OCI-LY3 (cell line): ENCODE measurements around the gene SCFD1.

Source experiments
- H2AFZ ChIP-seq: fragments of 200-600, 300-600 bp; shearing (Covaris generic); 2 replicates; pipeline ENCODE4 v1.6.0; 2014; ENCODE audit warnings: antibody characterized with exemption, low read depth, low read length
- H3K27ac ChIP-seq: fragments of 200-600, 300-600 bp; sonication (generic); 2 replicates; pipeline ENCODE4 v1.5.1; 2014; ENCODE audit warnings: mild to moderate bottlenecking, low read length, moderate library complexity, mixed read lengths
- H3K27me3 ChIP-seq: fragments of 200-600, 300-600 bp; sonication (generic); 2 replicates; pipeline ENCODE4 v1.6.1; 2014; ENCODE audit warnings: low read depth, low read length, mixed read lengths
- H3K36me3 ChIP-seq: fragments of 200-600, 300-600 bp; sonication (generic); replicated peaks from 2 replicates; pipeline ENCODE3; 2014; ENCODE audit warnings: low read depth, low read length, mixed read lengths
- H3K4me1 ChIP-seq: fragments of 300-600, 200-600 bp; sonication (generic); 2 replicates; pipeline ENCODE4 v1.6.1; 2014; ENCODE audit warnings: low read length, mixed read lengths
- H3K4me2 ChIP-seq: fragments of 200-600, 300-600 bp; sonication (generic); 2 replicates; pipeline ENCODE4 v1.6.1; 2014; ENCODE audit warnings: low read length, mixed read lengths
- H3K4me3 ChIP-seq: fragments of 300-600, 200-600 bp; sonication (generic); 2 replicates; pipeline ENCODE4 v1.5.1; 2014; ENCODE audit warnings: antibody characterized with exemption, mild to moderate bottlenecking, low read length, moderate library complexity
- H3K79me2 ChIP-seq: fragments of 300-600, 200-600 bp; shearing (Covaris generic); 2 replicates; pipeline ENCODE4 v1.6.1; 2014; ENCODE audit warnings: mild to moderate bottlenecking, low read length, mixed read lengths
- H3K9ac ChIP-seq: fragments of 300-600, 200-600 bp; shearing (Covaris generic); 2 replicates; pipeline ENCODE4 v1.6.0; 2014; ENCODE audit warnings: mild to moderate bottlenecking, low read length, moderate library complexity
- H3K9me3 ChIP-seq: fragments of 200-600, 300-600 bp; shearing (Covaris generic); 2 replicates; pipeline ENCODE4 v1.6.1; 2014; ENCODE audit warnings: low read length, mixed read lengths; ENCODE audit not compliant: insufficient read depth
- H4K20me1 ChIP-seq: fragments of 200-600, 300-600 bp; sonication (generic); 2 replicates; pipeline ENCODE4 v1.6.1; 2016; ENCODE audit warnings: low read length, mixed read lengths; ENCODE audit not compliant: insufficient read depth
- EZH2phosphoT487 ChIP-seq: fragments of 200-600 bp; shearing (Covaris generic); IDR thresholded peaks from 2 replicates; pipeline ENCODE4 v1.6.1; 2018; ENCODE audit warnings: antibody characterized with exemption, mixed run types, low read depth
- TF ChIP-seq, protein P1 (sequence below): fragments of 200-600, 300-600 bp; sonication (generic); IDR thresholded peaks from 2 replicates; pipeline ENCODE4 v1.5.1; 2014; ENCODE audit warnings: antibody characterized with exemption, low read length, low read depth

Gene SCFD1

DNA sequence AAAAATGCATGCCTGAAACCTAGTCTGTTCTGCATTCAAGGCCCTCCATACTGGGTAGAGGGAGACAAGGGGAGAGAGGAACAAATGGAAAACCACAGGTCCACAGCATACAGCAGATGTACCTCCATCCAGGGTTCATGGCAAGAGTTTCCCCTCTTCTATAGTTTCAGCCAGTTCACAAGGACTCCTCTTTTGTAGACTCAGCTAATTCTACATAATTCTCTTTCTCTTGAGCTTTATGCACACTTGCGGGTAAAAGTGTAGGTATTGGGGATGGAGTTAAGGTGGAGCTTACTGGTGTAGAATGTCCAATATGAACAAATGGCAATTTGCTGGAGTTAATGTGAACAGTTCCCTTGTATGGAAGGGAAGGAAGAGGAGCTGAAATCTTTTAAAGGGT is 39.7 kb upstream of the SCFD1 start:
- H3K27me3 ChIP-seq, result no peaks in the 10 kb centered on the region
- no peak overlapping the region for H3K9ac ChIP-seq
- H3K36me3 ChIP-seq, result peaks cover 38% of the 10 kb centered on the region
- H3K27ac ChIP-seq, result no peak overlapping the region
- no peak overlapping the region for H3K4me2 ChIP-seq
- no peak overlapping the region for H3K4me3 ChIP-seq
- peaks cover 50% of the 10 kb centered on the region for H4K20me1 ChIP-seq
- no peaks in the 10 kb centered on the region for H3K4me1 ChIP-seq
- H2AFZ ChIP-seq, result no peak overlapping the region
- no peak for TF ChIP-seq EZH2phosphoT487
- TF ChIP-seq, protein P1, sequence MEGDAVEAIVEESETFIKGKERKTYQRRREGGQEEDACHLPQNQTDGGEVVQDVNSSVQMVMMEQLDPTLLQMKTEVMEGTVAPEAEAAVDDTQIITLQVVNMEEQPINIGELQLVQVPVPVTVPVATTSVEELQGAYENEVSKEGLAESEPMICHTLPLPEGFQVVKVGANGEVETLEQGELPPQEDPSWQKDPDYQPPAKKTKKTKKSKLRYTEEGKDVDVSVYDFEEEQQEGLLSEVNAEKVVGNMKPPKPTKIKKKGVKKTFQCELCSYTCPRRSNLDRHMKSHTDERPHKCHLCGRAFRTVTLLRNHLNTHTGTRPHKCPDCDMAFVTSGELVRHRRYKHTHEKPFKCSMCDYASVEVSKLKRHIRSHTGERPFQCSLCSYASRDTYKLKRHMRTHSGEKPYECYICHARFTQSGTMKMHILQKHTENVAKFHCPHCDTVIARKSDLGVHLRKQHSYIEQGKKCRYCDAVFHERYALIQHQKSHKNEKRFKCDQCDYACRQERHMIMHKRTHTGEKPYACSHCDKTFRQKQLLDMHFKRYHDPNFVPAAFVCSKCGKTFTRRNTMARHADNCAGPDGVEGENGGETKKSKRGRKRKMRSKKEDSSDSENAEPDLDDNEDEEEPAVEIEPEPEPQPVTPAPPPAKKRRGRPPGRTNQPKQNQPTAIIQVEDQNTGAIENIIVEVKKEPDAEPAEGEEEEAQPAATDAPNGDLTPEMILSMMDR, result no peak
- no peaks in the 10 kb centered on the region for H3K9me3 ChIP-seq
- H3K79me2 ChIP-seq, result peaks cover 99% of the 10 kb centered on the region

DNA sequence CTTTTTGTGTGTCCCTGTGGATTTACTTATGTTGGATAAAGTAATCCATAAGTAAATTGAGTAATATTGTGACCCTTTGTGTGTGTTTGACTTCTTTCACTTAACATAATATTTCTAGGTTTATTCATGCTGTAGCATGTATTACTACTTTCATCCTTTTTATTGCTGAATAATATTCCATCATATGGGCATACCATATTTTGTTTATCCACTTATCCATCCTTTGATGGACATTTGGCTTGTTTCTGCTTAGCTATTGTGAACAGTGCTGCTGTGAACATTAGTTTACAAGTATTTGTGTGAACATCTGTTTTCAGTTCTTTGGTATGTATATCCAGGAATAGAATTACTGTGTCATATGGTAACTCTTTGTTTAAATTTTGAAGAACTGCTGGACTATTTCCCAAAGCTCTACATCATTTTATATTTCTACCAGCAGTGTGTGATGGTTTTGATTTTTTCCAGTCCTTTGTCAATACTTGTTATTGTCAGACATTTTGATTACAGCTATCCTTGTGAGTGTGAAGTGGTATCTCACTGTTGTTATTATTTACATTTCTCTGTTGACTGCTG is 38.0 kb upstream of the SCFD1 start:
- H2AFZ ChIP-seq, result no peak overlapping the region
- no peaks in the 10 kb centered on the region for H3K4me1 ChIP-seq
- H3K4me2 ChIP-seq, result no peak overlapping the region
- peaks cover 36% of the 10 kb centered on the region for H4K20me1 ChIP-seq
- H3K27me3 ChIP-seq, result no peaks in the 10 kb centered on the region
- H3K27ac ChIP-seq, result no peak overlapping the region
- H3K9ac ChIP-seq, result no peak overlapping the region
- H3K79me2 ChIP-seq, result peaks cover 95% of the 10 kb centered on the region
- no peak overlapping the region for H3K4me3 ChIP-seq
- no peak for TF ChIP-seq EZH2phosphoT487
- TF ChIP-seq, protein P1, result no peak
- peaks cover 47% of the 10 kb centered on the region for H3K36me3 ChIP-seq
- H3K9me3 ChIP-seq, result no peaks in the 10 kb centered on the region

DNA sequence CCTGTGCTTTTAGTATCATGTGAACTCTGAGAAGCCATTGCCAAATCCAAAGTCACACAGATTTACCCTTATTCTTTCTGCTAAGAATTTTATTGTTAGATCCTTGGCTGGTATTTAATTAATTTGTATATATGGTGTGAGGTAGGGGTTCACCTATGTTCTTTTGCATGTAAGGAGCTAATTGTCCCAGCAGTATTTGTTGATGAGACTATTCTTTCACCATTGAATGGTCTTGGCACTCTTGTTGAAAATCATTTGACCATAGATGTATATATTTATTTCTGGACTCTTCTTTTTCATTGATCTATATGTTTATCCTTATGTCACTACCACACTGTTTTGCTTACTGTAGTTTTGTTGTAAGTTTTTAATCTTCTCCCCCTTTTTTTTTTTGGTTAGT is 36.9 kb upstream of the SCFD1 start:
- no peak overlapping the region for H3K27ac ChIP-seq
- H3K27me3 ChIP-seq, result no peaks in the 10 kb centered on the region
- no peaks in the 10 kb centered on the region for H3K4me1 ChIP-seq
- H3K79me2 ChIP-seq, result peaks cover 90% of the 10 kb centered on the region
- H3K4me2 ChIP-seq, result no peak overlapping the region
- H3K9ac ChIP-seq, result no peak overlapping the region
- no peak overlapping the region for H3K4me3 ChIP-seq
- no peaks in the 10 kb centered on the region for H3K9me3 ChIP-seq
- TF ChIP-seq, protein P1, result no peak
- TF ChIP-seq EZH2phosphoT487, result no peak
- H4K20me1 ChIP-seq, result peaks cover 38% of the 10 kb centered on the region
- peaks cover 54% of the 10 kb centered on the region for H3K36me3 ChIP-seq
- no peak overlapping the region for H2AFZ ChIP-seq

DNA sequence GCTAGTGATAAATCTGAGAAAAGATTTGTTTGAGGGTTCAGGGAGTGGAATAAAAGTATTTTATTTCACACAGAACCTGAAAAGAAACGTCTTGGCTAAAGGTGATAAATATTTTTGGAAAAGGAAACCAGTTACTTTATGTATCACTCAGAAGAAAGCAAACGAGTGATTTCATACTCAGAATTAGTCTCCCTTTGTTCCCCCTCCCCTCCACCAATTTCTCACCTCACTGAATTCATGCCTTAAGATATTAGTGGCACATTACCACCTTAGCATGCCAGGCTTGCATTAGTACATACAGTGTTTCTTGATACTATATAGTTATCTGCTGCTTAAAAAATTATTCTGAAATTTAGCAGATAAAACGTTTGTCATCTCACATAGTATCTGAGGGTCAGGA is 35.0 kb upstream of the SCFD1 start:
- peaks cover 68% of the 10 kb centered on the region for H3K36me3 ChIP-seq

More for the DNA sequence above, 35.0 kb upstream of the SCFD1 start:
- Histone ChIP-seq H4K20me1 (peaks cover 39% of the 10 kb centered on the region), H3K27me3 (no peaks in the 10 kb centered on the region), H3K4me3 (no peak overlapping the region), H3K9ac (no peak overlapping the region), H3K9me3 (no peaks in the 10 kb centered on the region), H3K27ac (no peak overlapping the region), H3K79me2 (peaks cover 77% of the 10 kb centered on the region), H3K4me2 (no peak overlapping the region), H3K4me1 (no peaks in the 10 kb centered on the region), H2AFZ (no peak overlapping the region)
- TF ChIP-seq, protein P1, result no peak
- TF ChIP-seq EZH2phosphoT487, result no peak
